AG04449 (cell line): ENCODE data around the gene DRD4.

Source experiments
- CTCF ChIA-PET: fragments of 350-600 bp; formaldehyde crosslinking; extraction: SDS; loops from one replicate; lab custom pipeline; 2021; ENCODE audit warnings: antibody characterized with exemption; lab: Yijun Ruan, JAX
- POLR2A ChIA-PET: fragments of 400-600, 350-600 bp; formaldehyde crosslinking; extraction: SDS; loops from one replicate; lab custom pipeline; 2020; ENCODE audit warnings: antibody characterized with exemption, inconsistent platforms; lab: Yijun Ruan, JAX
- DNase-seq: peaks from one replicate; pipeline ENCODE4 v3.0.0-alpha.2; 2010; ENCODE audit warnings: low read depth, low spot score
- H3K4me3 ChIP-seq: 2 replicates; pipeline ENCODE4 v1.5.1; 2011; ENCODE audit warnings: low read depth, mild to moderate bottlenecking, control low read depth, low read length
- TF ChIP-seq, protein P1 (sequence below): IDR thresholded peaks from one replicate; pipeline ENCODE4 v1.5.1; 2011; ENCODE audit warnings: mild to moderate bottlenecking, moderate library complexity, low read length, control low read depth, inconsistent platforms; ENCODE audit not compliant: insufficient read depth; ENCODE audit errors: missing control alignments

Gene DRD4

DNA sequence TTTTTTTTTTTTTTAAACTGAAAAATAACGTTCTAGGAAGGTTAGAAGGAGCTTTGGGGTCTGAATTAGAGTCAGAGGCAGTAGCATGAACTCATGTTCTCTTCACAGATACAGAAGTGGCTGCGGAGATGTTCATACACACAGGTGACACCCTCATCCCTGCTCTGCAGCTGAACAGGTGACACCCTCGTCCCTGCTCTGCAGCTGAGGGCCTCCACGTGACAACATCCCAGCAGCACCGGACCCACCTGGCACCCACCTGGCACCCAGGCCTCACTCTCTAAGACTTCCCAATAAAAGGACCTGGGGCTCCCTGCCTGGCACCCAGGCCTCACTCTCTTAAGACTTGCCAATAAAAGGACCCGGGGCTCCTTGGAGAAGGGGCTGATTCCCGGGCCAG is 19.8 kb downstream of the DRD4 start:
- ChIA-PET POLR2A (no interaction called here), CTCF (interaction anchor here (0.6 to 2.6 kb wide), 3 partner anchors 10 to 139 kb away, joined by 3 to 7 read pairs (median 4); no protein-coding TSS in a partner anchor)
- no peak overlapping the region for H3K4me3 ChIP-seq
- no peak for DNase-seq
- TF ChIP-seq, protein P1, sequence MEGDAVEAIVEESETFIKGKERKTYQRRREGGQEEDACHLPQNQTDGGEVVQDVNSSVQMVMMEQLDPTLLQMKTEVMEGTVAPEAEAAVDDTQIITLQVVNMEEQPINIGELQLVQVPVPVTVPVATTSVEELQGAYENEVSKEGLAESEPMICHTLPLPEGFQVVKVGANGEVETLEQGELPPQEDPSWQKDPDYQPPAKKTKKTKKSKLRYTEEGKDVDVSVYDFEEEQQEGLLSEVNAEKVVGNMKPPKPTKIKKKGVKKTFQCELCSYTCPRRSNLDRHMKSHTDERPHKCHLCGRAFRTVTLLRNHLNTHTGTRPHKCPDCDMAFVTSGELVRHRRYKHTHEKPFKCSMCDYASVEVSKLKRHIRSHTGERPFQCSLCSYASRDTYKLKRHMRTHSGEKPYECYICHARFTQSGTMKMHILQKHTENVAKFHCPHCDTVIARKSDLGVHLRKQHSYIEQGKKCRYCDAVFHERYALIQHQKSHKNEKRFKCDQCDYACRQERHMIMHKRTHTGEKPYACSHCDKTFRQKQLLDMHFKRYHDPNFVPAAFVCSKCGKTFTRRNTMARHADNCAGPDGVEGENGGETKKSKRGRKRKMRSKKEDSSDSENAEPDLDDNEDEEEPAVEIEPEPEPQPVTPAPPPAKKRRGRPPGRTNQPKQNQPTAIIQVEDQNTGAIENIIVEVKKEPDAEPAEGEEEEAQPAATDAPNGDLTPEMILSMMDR: no peak

GRCh38 chr11:657691-658126 is 20.6 kb downstream of the DRD4 start:
- TF ChIP-seq, protein P1: no peak
- CTCF ChIA-PET: interaction anchor here (1.1 kb wide), 1 partner anchor 66 kb away, joined by 3 read pairs; no protein-coding TSS in a partner anchor
- DNase-seq: no peak
- H3K4me3 ChIP-seq: no peak overlapping the region
- POLR2A ChIA-PET: no interaction called here

- TF ChIP-seq, protein P1: no peak
- ChIA-PET POLR2A (no interaction called here), CTCF (interaction anchor here (1.7 kb wide), 1 partner anchor 69 kb away, joined by 4 read pairs; no protein-coding TSS in a partner anchor)
- no peak for DNase-seq
- H3K4me3 ChIP-seq: no peak overlapping the region
These were observed 22.5 kb downstream of the DRD4 start for GRCh38 chr11:659532-660085.

GRCh38 chr11:660281-660680 is 23.2 kb downstream of the DRD4 start:
- POLR2A ChIA-PET: no interaction called here

GRCh38 chr11:660681-661444 is 23.8 kb downstream of the DRD4 start:
- TF ChIP-seq, protein P1: no peak
- CTCF ChIA-PET: interaction anchor here (0.7 to 2.9 kb wide), 5 partner anchors 10 to 138 kb away, joined by 3 to 22 read pairs (median 4); no protein-coding TSS in a partner anchor
- no peak overlapping the region for H3K4me3 ChIP-seq
- POLR2A ChIA-PET: no interaction called here
- DNase-seq: no peak

More at GRCh38 chr11:660281-660680, 23.2 kb downstream of the DRD4 start:
- DNase-seq: no peak
- no peak overlapping the region for H3K4me3 ChIP-seq
- CTCF ChIA-PET: interaction anchor here (1.7 to 2.9 kb wide), 2 partner anchors 63 to 69 kb away, joined by 4 to 22 read pairs; no protein-coding TSS in a partner anchor
- TF ChIP-seq, protein P1: no peak
